Measurements from ENCODE around the gene MEF2B. TPM values are rescaled to one million over a fixed set of nuclear protein-coding genes. Genes with fewer than 3 reads are reported as not detected.

Gene MEF2B
- total and polyA plus RNA-seq, 2 donors (not counting 3 experiments of a cell fraction or from before 2014, with no cell fraction given) = 0.52 to 1.2 TPM

DNA sequence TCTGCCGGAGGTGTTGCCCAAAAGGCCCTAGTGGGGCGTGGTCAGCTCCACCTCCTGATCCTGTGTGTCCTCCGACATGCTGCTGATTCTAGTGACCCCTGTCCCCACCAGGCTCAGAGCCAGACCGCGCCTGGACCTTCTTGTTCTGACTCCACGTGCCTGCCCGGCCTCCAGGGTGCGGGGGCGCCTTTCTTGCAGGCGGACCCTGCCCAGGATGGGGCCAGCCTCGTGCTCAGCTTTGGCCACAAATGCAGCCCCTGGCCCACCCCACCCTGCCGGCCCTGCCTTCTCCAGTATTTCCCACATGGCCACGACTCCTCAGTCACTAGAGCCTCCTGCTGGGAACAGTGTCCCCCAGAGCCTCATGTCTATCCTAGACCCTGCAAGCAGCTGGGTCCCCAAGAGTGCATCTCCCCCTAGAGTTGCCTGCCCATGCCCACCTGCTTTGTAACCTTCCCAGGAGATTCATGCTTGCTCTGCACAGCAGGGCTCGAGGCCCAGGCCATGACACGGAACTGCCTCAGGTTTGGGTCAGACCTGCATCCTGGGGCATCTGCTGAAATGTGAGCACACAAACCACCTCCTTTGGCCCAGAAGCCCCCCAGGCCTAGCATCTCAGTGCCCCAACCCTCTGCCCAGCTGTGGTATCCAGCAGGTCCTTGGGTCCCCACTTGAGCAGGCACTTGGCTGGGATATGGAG, 58.8 kb downstream of the MEF2B start:
- Histone ChIP-seq H3K9me3 (replicated peaks; ENCODE audit: control insufficient read depth, insufficient read depth, low read length) (no peaks in the 10 kb centered on the region), H3K4me2 (ENCODE audit: insufficient read depth, low read length) (no peak overlapping the region), H3K27me3 (ENCODE audit: control insufficient read depth in 2 of 2, insufficient read depth in 2 of 2, low read length in 2 of 2) (no peaks in the 10 kb centered on the region), H2AFZ (ENCODE audit: low read depth, low read length) (no peak overlapping the region), H3K79me2 (ENCODE audit: control insufficient read depth, insufficient read depth, low read length) (no peaks in the 10 kb centered on the region), H4K20me1 (replicated peaks; ENCODE audit: control insufficient read depth, extremely low read depth, insufficient read depth, low read length) (no peaks in the 10 kb centered on the region), H3K4me3 (replicated peaks in 1 of 3; ENCODE audit: insufficient read depth in 1 of 3, low read depth in 1 of 3, low read length in 3 of 3) (no peak overlapping the region), H3K27ac (ENCODE audit: insufficient read depth, low read depth, low read length) (no peak overlapping the region), H3K36me3 (ENCODE audit: control insufficient read depth in 2 of 2, extremely low read depth in 1 of 2, insufficient read depth in 2 of 2, low read length in 2 of 2) (no peaks in the 10 kb centered on the region), H3K9me1 (replicated peaks; ENCODE audit: control insufficient read depth, extremely low read depth, insufficient read depth, low read length) (no peaks in the 10 kb centered on the region), H3K4me1 (ENCODE audit: control insufficient read depth, extremely low read depth, insufficient read depth, low read length) (no peaks in the 10 kb centered on the region), H3K9ac (replicated peaks; ENCODE audit: extremely low read depth, insufficient read depth, low read length) (no peak overlapping the region)
- FAIRE-seq (no peak), DNase-seq (ENCODE audit: low read depth, low spot score) (no peak)
- ChIA-PET CTCF (interaction anchor here (1.1 kb wide), 1 partner anchor 56 kb away, joined by 3 read pairs; no protein-coding TSS in a partner anchor), POLR2A (no interaction called here)
- TF ChIP-seq GATA2 (IDR thresholded peaks at IDR 0.05; ENCODE audit: insufficient read depth, insufficient read length, low read depth, low read length) (no peak), MYC (IDR thresholded peaks at IDR 0.05; ENCODE audit: low read depth, low read length) (no peak), FOS (IDR thresholded peaks at IDR 0.05; ENCODE audit: borderline replicate concordance, insufficient read depth, low read length) (no peak), EZH2 (IDR thresholded peaks at IDR 0.05; ENCODE audit: borderline replicate concordance, low read depth, low read length, severe bottlenecking) (no peak), JUN (IDR thresholded peaks at IDR 0.05; ENCODE audit: borderline replicate concordance, insufficient read depth, insufficient read length, low read depth) (no peak), POLR2AphosphoS5 (IDR thresholded peaks at IDR 0.05; ENCODE audit: insufficient read depth, low read depth, low read length) (no peak), POLR2A (IDR thresholded peaks at IDR 0.05; ENCODE audit: low read depth, low read length) (no peak)
- TF ChIP-seq, protein P1, sequence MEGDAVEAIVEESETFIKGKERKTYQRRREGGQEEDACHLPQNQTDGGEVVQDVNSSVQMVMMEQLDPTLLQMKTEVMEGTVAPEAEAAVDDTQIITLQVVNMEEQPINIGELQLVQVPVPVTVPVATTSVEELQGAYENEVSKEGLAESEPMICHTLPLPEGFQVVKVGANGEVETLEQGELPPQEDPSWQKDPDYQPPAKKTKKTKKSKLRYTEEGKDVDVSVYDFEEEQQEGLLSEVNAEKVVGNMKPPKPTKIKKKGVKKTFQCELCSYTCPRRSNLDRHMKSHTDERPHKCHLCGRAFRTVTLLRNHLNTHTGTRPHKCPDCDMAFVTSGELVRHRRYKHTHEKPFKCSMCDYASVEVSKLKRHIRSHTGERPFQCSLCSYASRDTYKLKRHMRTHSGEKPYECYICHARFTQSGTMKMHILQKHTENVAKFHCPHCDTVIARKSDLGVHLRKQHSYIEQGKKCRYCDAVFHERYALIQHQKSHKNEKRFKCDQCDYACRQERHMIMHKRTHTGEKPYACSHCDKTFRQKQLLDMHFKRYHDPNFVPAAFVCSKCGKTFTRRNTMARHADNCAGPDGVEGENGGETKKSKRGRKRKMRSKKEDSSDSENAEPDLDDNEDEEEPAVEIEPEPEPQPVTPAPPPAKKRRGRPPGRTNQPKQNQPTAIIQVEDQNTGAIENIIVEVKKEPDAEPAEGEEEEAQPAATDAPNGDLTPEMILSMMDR (IDR thresholded peaks at IDR 0.05; ENCODE audit: extremely low read depth in 1 of 2, insufficient read depth in 1 of 2, low read depth in 1 of 2, low read length in 2 of 2) = no peak
- dilution Hi-C loops (cut with MboI; ENCODE audit: extremely low pct_ligation_motif_present, low sequenced_read_pairs) (no loop called here), intact Hi-C loops (cut with micrococcal nuclease) (no loop called here)
- BruUV-seq (replicated peaks) = no TSS peak
